Body of pancreas (tissue), 4 donors: ENCODE measurements around the gene ACSS3. TPM values are rescaled to one million over a fixed set of nuclear protein-coding genes. Genes with fewer than 3 reads are reported as not detected.

Source experiments
- ATAC-seq: fragments of 150-250 bp; one replicate; pipeline ENCODE4 v1.9.1; 2016
- DNase-seq, 4 donors: peaks; one replicate each; pipeline ENCODE4 v3.0.0-alpha.2; 2019
- H3K27ac ChIP-seq, 4 donors: fragments of 200-600 bp; sonication (generic); 1 replicate in 3 of 4; 2 replicates in 1 of 4; pipeline versions ENCODE4 v1.5.1 to v1.6.1; 2016 to 2019; ENCODE audit warnings: mild to moderate bottlenecking in 1 of 4, mixed read lengths in 1 of 4, moderate library complexity in 1 of 4
- H3K27me3 ChIP-seq, 2 donors: fragments of 200-600 bp; sonication (generic); one replicate each; pipeline ENCODE4 v1.6.0; 2016; ENCODE audit warnings: mild to moderate bottlenecking in 1 of 2
- H3K36me3 ChIP-seq, 2 donors: fragments of 200-600 bp; sonication (generic); replicated peaks in 1 of 2; 2 replicates each; pipeline ENCODE4 v1.5.1; 2016; ENCODE audit warnings: low read depth in 2 of 2; ENCODE audit not compliant: insufficient read depth in 1 of 2
- H3K4me1 ChIP-seq: fragments of 200-600 bp; sonication (generic); one replicate; pipeline ENCODE4 v1.6.0; 2016
- H3K4me3 ChIP-seq, 2 donors: fragments of 200-600 bp; sonication (generic); 1 replicate in 1 of 2; 2 replicates in 1 of 2; pipeline ENCODE4 v1.5.1; 2016 to 2019
- H3K9me3 ChIP-seq, 3 donors: fragments of 200-600 bp; sonication (generic); 1 replicate in 2 of 3; 2 replicates in 1 of 3; pipeline ENCODE4 v1.5.1; 2016
- CTCF ChIP-seq, 7 experiments: fragments of 450-650 bp in 4 of 7; fragments of 200-600 bp in 3 of 7; sonication (generic) in 3 of 7; IDR thresholded peaks; one replicate each; pipeline ENCODE4 v1.5.1; 2016 to 2019; ENCODE audit warnings: antibody characterized with exemption in 7 of 7
- POLR2A ChIP-seq, 3 donors: fragments of 450-650 bp; IDR thresholded peaks; one replicate each; pipeline ENCODE4 v1.6.1; 2016; ENCODE audit warnings: antibody characterized with exemption in 3 of 3, mild to moderate bottlenecking in 2 of 3
- WGBS, 2 donors: methylation state at CpG; one replicate each; pipeline ENCODE4 v1.1.5; 2017; 5-methylcytosine and 5-hydroxymethylcytosine counted together
- intact Hi-C: fragments of 100-400 bp; cut with DNase I; formaldehyde crosslinking; loops from one replicate; pipeline ENCODE4 v1.15.1; 2023
- total RNA-seq, 2 donors: library from RNA; depleted of rRNA; stranded (reverse); fragments of >200 nt; gene quantifications; one replicate each; pipeline ENCODE4 v1.1.0, GENCODE V29; 2016

The ACSS3 gene
- total RNA-seq, 2 donors from 2014 or later: 9.9 to 27.7 TPM

GRCh38 chr12:81083906-81084513 lies 6.1 kb downstream of the ACSS3 start:
- intact Hi-C loops: no loop called here
- no peaks in the 10 kb centered on the region for H3K36me3 ChIP-seq
- no peaks in the 10 kb centered on the region for H3K9me3 ChIP-seq
- no peak overlapping the region for H3K27ac ChIP-seq
- no peak for DNase-seq
- ATAC-seq: no peak
- WGBS, 2 donors: 63 to 75% methylated on average over 7 of the region's 7 CpGs
- no peaks in the 10 kb centered on the region for H3K4me1 ChIP-seq
- no peak overlapping the region for H3K4me3 ChIP-seq
- TF ChIP-seq CTCF (IDR thresholded peaks at IDR 0.05) (no peak), POLR2A (IDR thresholded peaks at IDR 0.05) (no peak)
- no peaks in the 10 kb centered on the region for H3K27me3 ChIP-seq

- TF ChIP-seq POLR2A (IDR thresholded peaks at IDR 0.05): no peak
- TF ChIP-seq CTCF (IDR thresholded peaks at IDR 0.05): no peak
- Histone ChIP-seq H3K4me3 (no peak overlapping the region), H3K9me3 (no peaks in the 10 kb centered on the region), H3K27me3 (no peaks in the 10 kb centered on the region), H3K4me1 (no peaks in the 10 kb centered on the region), H3K36me3 (no peaks in the 10 kb centered on the region), H3K27ac (no peak overlapping the region)
- ATAC-seq: no peak
- WGBS, 2 donors: 67 to 75% methylated on average over 1 of the region's 1 CpG
- intact Hi-C loops: no loop called here
- no peak for DNase-seq
These were observed 7.0 kb downstream of the ACSS3 start for GRCh38 chr12:81084811-81085350.

- no peak overlapping the region for H3K4me3 ChIP-seq
- H3K27ac ChIP-seq: no peak overlapping the region
- no peak for DNase-seq
- intact Hi-C loops: no loop called here
- ATAC-seq: no peak
- no peak for TF ChIP-seq POLR2A (IDR thresholded peaks at IDR 0.05)
- no peak for TF ChIP-seq CTCF (IDR thresholded peaks at IDR 0.05)
- H3K4me1 ChIP-seq: no peaks in the 10 kb centered on the region
- no peaks in the 10 kb centered on the region for H3K27me3 ChIP-seq
- no peaks in the 10 kb centered on the region for H3K9me3 ChIP-seq
- H3K36me3 ChIP-seq: no peaks in the 10 kb centered on the region
- WGBS, 2 donors: 40 to 59% methylated on average over 2 of the region's 2 CpGs
These were observed 8.0 kb downstream of the ACSS3 start for GRCh38 chr12:81085832-81086231.

- Histone ChIP-seq H3K36me3 (no peaks in the 10 kb centered on the region), H3K4me1 (no peaks in the 10 kb centered on the region), H3K27ac (no peak overlapping the region), H3K4me3 (no peak overlapping the region), H3K9me3 (no peaks in the 10 kb centered on the region), H3K27me3 (no peaks in the 10 kb centered on the region)
- intact Hi-C loops: no loop called here
- TF ChIP-seq CTCF (IDR thresholded peaks at IDR 0.05) (no peak), POLR2A (IDR thresholded peaks at IDR 0.05) (no peak)
- 46 to 65% methylated on average over 4 of the region's 4 CpGs for WGBS, 2 donors
- ATAC-seq: no peak
- no peak for DNase-seq
These were observed 8.5 kb downstream of the ACSS3 start for GRCh38 chr12:81086342-81086741.

- no peaks in the 10 kb centered on the region for H3K36me3 ChIP-seq
- no peak overlapping the region for H3K27ac ChIP-seq
- DNase-seq (no peak), ATAC-seq (no peak)
- TF ChIP-seq CTCF (IDR thresholded peaks at IDR 0.05) (no peak), POLR2A (IDR thresholded peaks at IDR 0.05) (no peak)
- no peak overlapping the region for H3K4me3 ChIP-seq
- no peaks in the 10 kb centered on the region for H3K27me3 ChIP-seq
- no peaks in the 10 kb centered on the region for H3K9me3 ChIP-seq
- intact Hi-C loops: no loop called here
- 65 to 73% methylated on average over 4 of the region's 4 CpGs for WGBS, 2 donors
- no peaks in the 10 kb centered on the region for H3K4me1 ChIP-seq
These were observed 10.3 kb downstream of the ACSS3 start for GRCh38 chr12:81088221-81088620.
